ENCODE results near the gene MIF4GD. TPM values are rescaled to one million over a fixed set of nuclear protein-coding genes. Genes with fewer than 3 reads are reported as not detected.
A peak's percentile ranks its signal among the peaks of the same experiment; 100 is the strongest.

Gene MIF4GD
- total and polyA plus RNA-seq, 9 of the 15 experiments (the other 6 are each of a cell fraction or from before 2014, with no cell fraction given) = 11.8 to 63.8 (median 28.1) TPM

DNA sequence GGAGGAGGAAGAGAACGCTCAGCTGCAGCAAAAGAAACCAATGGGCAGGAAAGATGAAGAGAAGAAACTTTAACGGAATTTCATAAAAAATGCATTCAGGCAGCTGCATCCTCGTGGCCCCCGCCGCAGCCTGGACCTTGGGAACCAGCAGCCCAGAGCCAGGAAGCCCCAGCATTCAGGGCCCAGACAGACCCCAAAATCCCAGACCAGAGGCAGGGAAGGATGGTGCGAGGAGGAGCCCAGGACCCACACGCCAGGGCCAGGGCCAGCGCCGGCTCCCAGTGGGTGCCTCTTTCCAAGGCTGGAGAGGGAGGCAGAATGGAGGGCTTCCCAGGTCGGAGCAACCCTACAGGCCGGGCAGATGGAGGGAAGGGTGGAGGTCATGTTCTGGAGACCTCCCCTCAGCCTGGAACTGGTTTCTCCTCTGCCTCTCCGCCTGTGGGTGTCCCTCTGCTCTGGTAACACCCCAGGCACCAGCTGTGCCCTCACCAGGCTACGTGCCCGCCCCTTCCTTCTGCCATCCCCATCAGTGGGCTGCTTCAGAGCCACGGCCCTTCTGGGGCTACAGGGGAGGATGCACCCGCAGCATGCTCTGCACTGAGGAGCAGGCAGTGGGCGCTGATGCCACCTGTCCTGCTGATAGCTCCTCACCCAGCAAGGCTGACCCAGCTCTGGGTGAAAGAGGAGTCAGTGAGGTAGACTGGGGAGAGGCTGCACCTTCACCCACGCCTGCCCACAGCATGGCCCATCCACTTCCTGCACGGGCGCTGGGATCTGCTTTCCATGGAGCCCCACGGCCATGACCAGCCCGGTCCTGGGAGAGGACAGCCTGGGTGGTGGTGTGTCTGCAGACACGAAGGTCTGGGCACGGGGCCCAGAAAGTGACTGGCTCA, 1.2 kb upstream of the MIF4GD start (continued):
- TF ChIP-seq, protein P1, sequence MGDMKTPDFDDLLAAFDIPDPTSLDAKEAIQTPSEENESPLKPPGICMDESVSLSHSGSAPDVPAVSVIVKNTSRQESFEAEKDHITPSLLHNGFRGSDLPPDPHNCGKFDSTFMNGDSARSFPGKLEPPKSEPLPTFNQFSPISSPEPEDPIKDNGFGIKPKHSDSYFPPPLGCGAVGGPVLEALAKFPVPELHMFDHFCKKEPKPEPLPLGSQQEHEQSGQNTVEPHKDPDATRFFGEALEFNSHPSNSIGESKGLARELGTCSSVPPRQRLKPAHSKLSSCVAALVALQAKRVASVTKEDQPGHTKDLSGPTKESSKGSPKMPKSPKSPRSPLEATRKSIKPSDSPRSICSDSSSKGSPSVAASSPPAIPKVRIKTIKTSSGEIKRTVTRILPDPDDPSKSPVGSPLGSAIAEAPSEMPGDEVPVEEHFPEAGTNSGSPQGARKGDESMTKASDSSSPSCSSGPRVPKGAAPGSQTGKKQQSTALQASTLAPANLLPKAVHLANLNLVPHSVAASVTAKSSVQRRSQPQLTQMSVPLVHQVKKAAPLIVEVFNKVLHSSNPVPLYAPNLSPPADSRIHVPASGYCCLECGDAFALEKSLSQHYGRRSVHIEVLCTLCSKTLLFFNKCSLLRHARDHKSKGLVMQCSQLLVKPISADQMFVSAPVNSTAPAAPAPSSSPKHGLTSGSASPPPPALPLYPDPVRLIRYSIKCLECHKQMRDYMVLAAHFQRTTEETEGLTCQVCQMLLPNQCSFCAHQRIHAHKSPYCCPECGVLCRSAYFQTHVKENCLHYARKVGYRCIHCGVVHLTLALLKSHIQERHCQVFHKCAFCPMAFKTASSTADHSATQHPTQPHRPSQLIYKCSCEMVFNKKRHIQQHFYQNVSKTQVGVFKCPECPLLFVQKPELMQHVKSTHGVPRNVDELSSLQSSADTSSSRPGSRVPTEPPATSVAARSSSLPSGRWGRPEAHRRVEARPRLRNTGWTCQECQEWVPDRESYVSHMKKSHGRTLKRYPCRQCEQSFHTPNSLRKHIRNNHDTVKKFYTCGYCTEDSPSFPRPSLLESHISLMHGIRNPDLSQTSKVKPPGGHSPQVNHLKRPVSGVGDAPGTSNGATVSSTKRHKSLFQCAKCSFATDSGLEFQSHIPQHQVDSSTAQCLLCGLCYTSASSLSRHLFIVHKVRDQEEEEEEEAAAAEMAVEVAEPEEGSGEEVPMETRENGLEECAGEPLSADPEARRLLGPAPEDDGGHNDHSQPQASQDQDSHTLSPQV (IDR thresholded peaks at IDR 0.05) = no peak
- TF ChIP-seq ZNF212 (CRISPR knock-in tag; IDR thresholded peaks at IDR 0.05) (no peak), SAFB2 (IDR thresholded peaks at IDR 0.05; ENCODE audit: borderline replicate concordance, low read depth, low read length, severe bottlenecking) (no peak), ZNF197 (CRISPR knock-in tag; IDR thresholded peaks at IDR 0.05; ENCODE audit: low read depth) (no peak), SMAD3 (CRISPR knock-in tag; conservative IDR thresholded peaks at IDR 0.05) (no peak), CBFB (CRISPR knock-in tag; IDR thresholded peaks at IDR 0.05) (0 out of 2 replicates have a peak, but pooled peaks have one; percentile 33), JUNB (CRISPR knock-in tag; conservative IDR thresholded peaks at IDR 0.05) (no peak), SREBF2 (CRISPR knock-in tag; IDR thresholded peaks at IDR 0.05) (0 out of 2 replicates have a peak, but pooled peaks have one; percentile 75), CCAR2 (IDR thresholded peaks at IDR 0.05; ENCODE audit: low read depth, low read length) (no peak), SMARCE1 (IDR thresholded peaks at IDR 0.05) (no peak), SETDB1 (IDR thresholded peaks at IDR 0.05; ENCODE audit: low read length) (no peak), NUFIP1 (IDR thresholded peaks at IDR 0.05; ENCODE audit: partially characterized antibody) (no peak), NR2C2 (CRISPR knock-in tag; IDR thresholded peaks at IDR 0.05) (no peak), NR2C2 (tag; IDR thresholded peaks at IDR 0.05) (no peak), MTA3 (IDR thresholded peaks at IDR 0.05; ENCODE audit: borderline replicate concordance) (peak; percentile 48; the same call in 1 of the 2 replicates)
- TF ChIP-seq, protein P2, sequence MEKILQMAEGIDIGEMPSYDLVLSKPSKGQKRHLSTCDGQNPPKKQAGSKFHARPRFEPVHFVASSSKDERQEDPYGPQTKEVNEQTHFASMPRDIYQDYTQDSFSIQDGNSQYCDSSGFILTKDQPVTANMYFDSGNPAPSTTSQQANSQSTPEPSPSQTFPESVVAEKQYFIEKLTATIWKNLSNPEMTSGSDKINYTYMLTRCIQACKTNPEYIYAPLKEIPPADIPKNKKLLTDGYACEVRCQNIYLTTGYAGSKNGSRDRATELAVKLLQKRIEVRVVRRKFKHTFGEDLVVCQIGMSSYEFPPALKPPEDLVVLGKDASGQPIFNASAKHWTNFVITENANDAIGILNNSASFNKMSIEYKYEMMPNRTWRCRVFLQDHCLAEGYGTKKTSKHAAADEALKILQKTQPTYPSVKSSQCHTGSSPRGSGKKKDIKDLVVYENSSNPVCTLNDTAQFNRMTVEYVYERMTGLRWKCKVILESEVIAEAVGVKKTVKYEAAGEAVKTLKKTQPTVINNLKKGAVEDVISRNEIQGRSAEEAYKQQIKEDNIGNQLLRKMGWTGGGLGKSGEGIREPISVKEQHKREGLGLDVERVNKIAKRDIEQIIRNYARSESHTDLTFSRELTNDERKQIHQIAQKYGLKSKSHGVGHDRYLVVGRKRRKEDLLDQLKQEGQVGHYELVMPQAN (IDR thresholded peaks at IDR 0.05; ENCODE audit: borderline replicate concordance) = no peak

Data from K562 (cell line).